NAMALWA (cell line): Measurements from ENCODE around the gene PAK1.

Source experiments
- DNase-seq: peaks from one replicate; pipeline ENCODE4 v3.0.0-alpha.2; 2015; ENCODE audit warnings: low spot score

The PAK1 gene

DNA sequence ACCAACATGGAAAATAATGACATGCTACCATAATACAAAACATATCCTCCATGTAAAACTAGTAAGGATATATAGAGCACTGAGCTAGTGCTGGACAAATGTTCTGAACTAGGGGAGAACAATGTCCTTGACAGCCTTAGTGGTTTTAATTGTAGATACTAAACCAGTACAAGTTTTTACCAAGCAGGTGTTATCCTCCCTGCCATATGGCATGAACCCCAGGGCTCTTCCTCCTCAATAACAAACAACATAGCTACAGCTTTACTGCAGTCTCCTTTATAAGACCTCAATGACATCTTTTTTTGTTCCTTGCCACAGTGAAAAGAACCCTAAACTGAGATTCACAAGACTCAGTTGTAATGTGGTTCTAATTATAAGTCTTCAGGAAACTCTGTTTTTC lies 102.2 kb downstream of the PAK1 start:
- no peak for DNase-seq

DNA sequence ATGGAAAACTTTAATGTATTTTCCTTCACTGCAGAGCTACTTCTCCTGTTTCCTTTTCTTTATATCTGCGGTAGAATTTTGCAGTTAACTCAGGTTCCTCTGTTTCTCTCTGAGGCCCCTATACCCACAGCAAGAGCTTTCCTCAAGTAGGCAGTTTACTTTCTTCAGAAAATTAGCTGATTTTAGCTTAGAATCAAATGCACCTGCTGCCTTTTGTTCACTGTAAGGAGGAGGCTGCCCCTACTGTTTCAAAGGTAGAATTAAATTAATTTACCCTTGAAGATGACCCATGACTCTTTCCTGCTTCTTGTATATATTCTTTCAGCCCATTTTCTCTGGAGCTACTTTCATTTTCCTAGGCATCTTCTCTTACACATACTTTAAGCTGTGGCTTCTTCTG lies 103.7 kb downstream of the PAK1 start:
- DNase-seq, result peak; percentile 4

DNA sequence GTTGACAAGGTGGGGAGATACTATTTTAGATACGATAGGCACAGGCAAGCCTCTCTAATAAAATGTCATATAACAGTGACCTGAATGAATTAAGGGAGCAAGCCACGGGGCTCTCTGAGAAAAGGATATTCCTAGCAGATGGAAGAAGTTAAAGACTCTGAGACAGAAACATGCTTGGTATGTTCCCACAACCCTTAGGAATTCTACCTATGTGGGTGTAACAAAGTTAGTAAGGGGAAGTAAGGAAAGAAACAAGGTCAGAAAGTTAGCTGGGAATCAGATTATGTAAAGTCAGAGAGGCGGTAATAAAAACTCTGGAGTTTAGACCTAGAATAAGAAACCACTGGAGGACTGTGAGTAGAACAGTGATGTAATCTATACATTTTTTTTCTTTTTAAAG lies 112.7 kb downstream of the PAK1 start:
- DNase-seq, result no peak

DNA sequence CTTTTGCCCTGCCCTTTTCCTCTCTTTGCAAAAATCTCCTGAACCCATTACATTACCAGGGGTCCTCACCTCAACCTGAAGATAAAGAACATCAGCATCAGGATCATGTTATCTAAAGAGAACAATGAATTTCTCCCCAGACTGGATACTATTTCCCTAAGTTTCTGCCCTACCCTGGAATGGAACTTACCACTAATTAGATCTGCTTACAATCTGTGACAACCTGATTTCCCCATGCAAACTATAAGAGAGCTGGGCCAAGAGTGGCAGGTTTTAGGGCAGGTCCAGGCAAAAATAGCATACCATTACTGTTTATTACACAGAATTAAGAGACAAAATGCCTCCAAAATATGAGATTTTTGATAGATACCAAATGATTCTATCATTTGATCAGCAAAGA lies 114.4 kb downstream of the PAK1 start:
- no peak for DNase-seq

DNA sequence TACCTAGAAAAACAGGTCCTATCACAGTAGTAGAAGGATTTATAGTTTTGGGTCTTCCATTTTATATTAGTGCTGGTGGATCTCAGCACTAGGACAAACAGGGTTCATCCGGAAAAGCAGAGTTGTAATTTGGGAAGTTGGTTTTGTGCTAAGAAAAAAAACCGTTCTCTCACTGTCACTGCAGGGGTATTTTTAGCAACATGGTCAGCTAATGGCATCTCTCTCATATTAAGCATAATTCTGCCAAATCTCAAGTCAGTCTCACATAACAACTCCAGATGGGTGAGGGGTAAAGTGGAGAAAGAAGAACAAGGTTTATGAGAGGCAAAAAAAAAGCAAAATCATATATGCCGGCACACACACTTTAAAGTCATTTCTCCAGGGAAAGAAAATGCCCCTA lies 120.8 kb downstream of the PAK1 start:
- no peak for DNase-seq

DNA sequence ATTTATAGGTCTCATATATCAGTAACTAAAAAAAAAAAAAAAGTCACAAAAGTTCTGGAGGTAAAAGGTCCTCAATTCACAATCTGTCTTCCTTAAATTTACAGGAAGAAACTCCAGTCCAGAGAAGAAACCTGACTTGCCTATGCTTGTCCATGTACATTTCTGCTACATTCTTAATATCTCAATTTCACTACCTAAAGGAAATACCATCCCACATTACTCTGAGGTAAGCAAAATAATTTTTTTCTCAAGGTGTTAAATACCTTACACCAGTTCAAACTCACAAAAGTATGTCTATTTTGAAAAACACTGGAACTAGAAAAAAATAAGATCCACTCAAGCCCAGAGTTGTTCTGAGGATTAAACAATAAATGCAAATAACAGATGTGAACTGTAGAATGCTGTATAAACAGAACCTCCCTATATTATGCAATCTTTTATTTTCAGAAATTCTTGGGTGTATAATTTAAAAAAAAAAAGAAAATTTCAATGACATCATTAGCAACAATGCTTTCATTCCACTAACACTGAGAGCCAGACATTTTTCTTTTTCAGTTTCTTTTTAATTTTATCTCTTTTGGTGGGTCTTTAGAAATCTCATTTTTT lies 122.5 kb downstream of the PAK1 start:
- DNase-seq, result no peak

DNA sequence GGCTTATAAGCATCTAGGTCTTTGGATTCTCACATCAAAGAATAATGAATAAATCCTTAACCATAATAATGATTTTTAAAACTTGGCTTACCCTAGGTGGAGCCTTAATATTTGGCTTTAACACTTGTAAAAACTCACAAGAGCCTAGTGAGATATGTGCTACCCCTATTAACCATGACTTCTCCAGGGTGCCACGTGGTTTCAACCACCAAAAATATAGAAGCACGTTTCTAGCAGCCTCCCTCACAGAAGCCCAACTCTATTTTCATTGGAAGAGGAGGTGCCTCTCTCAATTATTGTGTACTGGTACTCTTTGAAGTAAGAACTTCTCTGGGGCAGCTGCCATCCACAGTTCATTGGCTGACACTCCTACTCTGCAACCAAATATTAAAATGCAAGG lies 125.9 kb downstream of the PAK1 start:
- DNase-seq, result no peak

DNA sequence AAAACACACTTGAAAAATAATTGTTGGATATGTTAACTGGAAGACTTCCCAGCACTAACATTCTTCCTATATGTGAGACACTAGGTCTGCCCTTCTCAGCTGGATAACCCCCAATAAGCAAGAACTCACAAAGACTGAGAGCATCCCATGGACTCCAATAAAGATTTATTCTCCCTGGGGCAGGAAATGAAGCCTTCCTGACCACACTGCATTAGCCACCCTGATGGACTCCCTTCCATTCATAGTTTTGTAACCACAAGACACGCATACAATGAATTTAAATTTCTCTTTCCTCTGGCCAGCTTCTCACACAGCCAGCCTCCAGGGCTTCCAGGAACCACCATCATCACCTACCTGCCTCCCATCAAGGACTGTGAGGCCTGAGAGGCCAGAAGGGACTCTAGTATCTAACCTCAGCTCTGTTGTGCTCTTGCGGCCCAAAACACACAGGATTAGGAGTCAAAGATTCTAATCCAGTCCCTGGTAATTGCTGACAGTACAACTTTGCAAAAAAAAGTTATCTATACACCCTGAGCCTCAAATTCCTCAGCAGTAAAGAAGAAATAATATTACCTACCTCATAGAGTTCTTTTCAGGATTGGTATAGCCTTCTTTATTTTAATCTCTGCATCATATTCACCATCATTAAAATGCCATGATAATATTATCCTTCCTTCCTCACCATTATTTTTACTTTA lies 126.8 kb downstream of the PAK1 start:
- no peak for DNase-seq

DNA sequence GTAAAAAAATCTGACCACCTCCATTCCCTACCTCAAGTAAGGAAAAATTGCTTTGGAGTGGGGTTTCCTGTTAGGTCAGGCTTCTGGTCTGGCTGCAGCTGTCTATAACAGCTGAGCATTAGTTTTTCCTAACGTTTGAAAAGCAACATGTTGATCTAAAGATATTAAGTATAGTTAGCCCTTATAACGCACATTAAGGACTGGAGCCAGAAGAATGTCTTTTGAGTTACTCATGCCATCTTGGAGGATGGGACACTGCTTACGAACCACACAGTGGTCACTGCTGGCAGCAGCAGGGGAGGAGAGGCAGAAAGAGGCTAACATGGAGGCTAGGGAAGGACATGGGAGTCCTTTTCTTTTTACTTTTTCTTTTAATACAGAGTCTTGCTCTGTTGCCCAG lies 128.3 kb downstream of the PAK1 start:
- no peak for DNase-seq

DNA sequence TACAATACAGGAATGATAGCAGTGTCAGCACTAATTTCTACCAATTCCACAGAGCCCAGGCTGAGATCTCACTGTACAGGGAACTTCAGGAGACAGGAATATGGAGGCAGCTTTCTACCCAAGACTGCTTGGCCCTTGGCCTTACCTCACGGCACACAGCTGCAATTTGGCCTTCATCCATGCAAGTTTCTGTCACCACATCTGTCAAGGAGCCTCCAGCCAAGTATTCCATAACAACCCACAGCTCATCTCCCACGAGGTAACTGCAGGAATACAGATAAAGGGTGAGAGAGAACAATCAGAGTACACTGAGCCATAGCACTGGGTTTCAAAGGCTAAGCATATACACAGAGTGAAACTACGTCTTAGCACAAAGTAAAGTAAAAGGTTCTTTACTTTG lies 133.4 kb downstream of the PAK1 start:
- no peak for DNase-seq

DNA sequence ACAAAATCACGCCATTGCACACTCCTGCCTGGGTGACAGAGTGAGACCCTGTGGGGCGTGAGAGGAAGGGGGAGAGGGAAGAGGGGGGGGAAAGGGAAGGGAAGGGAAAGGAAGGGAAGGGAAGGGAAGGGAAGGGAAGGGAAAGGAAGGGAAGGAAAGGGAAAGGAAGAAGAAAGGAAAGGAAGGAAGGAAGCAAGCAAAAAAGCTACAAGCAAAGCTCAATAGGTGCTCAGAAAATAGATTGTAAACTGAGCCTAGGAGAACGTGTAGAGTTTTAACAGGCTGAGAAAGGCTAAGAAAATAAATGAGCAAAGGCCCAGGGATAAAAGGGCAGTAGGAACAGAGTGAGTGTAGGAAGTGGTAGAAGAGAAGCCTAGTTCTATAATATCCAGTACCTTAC lies 141.6 kb downstream of the PAK1 start:
- DNase-seq, result peak; percentile 17

DNA sequence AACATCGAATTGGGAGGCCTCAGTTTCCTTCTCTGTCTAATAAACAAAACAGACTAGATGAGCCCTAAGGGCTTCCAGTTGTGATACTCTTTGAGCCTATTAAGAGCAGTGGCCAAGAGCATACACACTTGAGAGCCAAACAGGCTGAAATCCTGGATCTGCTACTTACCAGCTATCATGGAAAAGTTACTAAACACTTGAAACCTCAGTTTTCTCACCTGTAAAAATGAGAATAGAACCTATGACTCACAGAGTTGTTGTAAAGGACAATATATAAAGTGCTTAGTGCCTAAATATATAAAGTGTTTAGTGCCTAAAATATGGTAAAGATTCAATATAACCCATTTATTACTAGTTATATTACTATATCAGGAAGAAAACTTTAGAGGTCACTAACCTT lies 148.7 kb downstream of the PAK1 start:
- DNase-seq, result no peak

DNA sequence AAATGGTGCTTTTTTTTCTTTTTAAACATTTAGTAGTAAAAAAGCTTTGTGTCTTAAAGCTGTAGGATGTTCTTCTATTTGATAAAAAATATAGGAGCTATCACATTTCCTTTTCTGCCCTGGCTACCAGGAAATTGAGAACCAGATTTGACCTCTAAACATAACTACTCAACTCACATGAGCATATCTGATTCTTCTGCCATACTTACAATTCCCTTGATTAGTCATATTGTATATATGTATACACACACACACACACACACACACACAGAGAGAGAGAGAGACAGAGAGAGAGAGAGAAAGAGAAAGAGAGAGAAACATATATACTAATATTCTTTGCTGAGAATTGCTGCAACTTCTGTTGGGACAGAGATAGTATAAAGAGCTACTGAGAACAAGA lies 149.4 kb downstream of the PAK1 start:
- no peak for DNase-seq

DNA sequence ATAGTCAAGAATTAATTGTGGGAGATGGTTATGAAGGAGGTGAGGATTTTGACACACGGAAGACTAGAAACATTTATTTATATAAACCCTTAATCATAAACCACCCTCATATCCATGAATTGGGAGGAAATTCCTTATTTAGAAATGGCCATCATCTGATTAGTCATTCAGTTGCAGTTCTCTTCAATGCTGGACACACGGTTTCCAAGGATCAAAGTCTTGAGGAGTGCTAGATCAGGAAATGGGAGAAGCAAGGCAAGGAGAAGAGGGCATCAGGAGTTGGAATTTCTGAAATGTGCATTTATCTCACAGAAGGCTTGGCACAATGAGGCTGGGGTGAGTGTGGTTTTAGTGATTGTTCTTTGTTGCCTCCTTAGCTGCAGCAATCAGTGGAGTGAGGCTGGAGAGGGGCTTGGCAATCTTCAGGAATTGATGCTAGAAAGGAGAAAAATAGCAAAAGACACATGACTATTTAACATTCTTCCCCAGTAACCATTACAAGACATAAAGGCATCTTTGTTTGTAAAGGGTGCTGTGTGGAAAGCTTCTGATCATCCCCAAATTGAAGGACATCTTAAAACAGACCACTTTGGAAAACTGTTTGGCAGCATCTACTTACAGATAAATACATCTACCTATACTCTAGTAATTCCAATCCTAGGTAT lies 150.8 kb downstream of the PAK1 start:
- DNase-seq, result no peak

DNA sequence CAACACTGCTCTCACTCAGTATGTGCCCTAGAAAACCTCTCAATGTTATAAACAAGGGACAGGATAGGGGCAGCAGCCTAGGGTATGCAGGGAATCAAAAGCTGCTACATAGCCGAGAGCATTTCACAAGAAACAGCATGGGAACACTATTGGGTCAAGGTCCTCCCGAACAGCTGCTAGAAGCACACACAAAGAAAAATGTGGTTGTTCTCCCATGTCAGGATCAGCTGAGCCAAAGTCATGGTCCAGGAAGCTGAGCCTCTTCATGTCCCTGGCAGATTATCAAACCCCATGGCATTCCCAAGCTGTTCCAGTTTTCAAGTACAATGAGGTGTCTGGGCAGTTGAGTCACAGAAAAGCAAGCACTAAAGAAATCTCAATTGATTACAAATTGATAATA lies 151.4 kb downstream of the PAK1 start:
- DNase-seq, result no peak

DNA sequence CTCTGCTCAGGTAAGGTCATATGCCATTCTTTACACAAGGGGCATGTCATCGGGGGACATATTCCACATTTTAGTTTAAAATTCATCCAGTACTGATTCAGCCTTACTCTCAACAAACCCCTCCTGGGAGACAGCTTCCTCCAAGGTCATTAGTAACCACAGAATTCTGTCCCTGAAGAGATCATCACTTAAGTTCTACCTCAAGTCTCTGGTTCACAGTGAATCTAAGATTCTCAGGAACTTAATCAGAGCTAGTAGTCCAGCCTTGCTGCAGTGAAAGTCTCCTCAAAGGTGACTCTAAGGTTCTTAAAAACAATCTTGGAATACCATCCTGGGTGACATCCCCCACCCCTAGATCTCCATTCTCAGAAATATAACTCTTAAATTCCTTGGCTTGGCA lies 153.5 kb downstream of the PAK1 start:
- DNase-seq, result no peak

DNA sequence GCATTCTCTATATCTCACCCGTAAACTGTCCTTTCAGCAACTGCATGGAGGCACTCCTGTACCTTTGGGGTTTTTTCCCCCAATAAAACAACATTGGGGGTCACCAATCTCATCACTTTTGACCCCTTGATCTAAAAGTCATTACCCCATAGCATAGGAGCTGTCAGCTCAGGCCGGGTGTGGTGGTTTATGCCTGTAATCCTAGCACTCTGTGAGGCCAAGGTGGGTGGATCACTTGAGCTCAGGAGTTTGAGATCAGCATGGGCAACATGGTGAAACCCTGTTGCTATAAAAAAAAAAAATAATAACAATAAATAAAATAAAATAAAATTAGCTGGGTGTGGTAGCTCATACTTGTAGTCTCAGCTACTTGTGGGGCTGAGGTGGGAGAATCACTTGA lies 155.3 kb downstream of the PAK1 start:
- DNase-seq, result no peak

DNA sequence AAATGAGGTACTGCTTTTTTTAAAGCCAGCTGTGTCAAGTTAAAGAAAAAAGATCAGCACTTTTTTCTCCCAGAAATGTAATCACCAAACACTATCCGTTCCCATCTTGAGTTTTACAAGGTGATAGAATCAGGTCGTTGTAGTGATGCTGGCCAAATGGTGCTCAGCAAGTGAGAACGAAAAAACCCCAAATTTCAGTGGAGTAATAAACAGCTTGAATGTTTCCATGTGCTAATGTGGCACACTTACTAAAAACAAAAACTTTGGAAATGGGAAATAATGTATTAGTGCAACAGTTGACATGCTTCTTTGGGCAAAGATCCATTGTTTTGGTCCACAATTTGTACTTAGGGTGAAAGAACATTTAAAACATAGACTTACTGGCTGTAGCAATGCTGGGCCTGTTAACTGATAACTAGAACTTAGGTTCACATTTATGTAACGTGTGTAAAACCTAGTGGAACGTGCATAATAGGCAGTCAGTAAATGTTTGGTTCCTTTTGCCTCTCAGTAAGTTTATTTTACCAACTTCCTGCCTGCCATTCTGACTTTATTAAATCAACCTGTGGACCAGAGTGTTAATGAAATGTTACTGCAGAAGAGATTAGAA lies 157.1 kb downstream of the PAK1 start:
- no peak for DNase-seq

DNA sequence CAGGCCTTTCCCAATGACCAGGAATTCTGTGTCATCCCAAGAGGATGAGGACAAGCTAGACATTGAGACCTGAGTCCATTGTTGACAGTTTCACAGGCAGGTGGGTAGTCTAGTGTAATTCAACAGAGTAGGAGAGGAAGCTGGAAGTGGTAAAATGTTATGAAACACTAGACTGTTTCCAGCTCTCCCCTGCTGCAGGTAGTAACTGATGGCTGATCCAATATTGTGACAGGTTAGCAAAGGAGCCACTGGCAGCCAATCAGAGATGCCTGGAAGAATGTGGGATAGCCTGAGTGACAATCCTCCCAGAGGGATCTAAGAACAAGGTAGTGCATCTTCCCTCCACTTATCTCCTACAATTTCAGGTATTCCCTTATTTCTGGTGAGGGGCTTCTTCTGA lies 161.8 kb downstream of the PAK1 start:
- no peak for DNase-seq

DNA sequence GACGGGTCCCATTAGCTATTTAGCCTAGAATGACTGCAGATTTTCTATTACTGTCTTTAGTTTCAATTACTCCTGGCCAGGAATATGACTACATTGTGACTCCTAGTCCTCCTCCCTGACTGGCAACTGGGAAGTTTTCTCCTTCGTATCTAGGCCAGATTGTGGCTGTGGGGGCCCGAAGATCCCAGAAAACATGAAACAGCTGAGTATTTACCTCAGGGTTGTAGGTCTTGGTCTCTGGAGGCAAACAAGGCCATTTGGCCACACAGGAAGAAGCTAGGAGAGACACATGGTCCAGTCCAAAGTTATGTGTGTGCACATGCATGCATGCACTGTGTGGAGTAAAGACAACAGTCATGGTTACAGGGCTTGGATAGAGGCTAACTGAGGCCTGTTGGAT lies 162.2 kb downstream of the PAK1 start:
- no peak for DNase-seq

DNA sequence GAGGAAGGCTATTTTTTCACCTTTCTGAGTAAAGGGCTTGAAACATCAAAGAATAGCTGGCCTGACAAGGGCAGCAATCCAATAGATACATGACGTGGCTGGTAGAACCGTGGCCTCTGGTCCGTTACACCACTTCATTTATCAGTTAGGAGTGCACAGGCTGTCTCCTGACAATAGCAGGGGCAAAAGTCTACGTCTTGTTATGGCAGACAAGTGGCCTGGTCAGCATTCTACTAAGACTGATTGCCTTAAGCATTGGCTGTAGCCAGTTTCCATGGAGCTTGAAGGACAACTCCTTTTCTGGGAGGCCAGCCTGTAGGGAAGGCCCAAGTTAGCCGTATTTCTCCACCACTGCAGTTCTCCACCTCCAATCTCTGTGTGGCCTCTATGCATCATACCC lies 163.2 kb downstream of the PAK1 start:
- no peak for DNase-seq

DNA sequence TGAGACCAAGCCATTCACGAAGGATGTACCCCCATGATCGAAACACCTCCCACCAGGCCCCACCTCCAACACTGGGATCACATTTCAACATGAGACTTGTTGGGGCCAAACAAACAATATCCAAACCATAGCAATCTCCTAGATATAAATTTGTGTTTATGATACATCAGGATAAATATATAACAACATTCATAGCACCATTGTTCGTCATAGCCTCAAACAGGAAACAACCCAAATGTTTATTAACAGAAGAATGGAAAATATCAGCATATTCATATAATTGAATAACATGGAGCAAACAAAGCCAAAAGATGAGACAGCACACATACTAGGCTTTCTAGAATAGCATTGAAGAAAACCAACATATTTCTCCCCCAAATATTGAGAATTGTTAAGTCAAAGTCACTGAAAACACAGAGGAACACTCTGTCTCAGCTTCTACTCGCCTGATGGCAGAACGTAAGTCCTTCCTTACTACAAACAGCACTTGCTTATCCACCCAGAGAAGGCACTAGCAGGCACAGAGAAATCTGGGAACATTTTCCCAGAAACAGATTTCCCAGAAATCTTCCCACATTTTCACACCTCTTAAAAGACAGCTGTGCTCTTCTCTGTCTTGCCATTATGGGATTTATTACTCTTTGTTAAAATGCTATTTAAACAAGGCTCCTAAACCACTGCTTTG lies 164.4 kb downstream of the PAK1 start:
- DNase-seq, result no peak

DNA sequence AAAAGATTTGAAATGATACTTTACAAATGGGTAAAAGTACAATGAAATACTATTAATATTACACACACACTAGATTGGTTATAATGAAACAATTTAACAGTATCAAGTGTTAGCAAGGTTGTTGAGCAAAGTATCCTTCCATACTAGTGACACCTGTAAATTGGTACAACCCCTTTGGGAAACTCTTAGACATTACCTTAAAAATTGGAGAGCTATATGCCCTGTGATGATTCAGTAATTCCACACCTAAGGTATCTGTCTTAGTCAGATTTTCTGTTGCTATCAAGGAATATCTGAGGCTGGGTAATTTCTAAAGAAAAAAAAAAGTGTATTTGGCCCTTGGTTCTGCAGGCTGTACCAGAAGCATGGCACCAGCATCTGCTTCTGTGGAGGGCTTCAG lies 165.1 kb downstream of the PAK1 start:
- DNase-seq, result no peak
